GM19397 (cell line): Measurements from ENCODE around the gene HSDL2.

Source experiments
- ATAC-seq: cut with Tn5 transposase; IDR thresholded peaks from one replicate; pipeline ENCODE4 v1.9.1; 2021; ENCODE audit warnings: mild to moderate bottlenecking, moderate library complexity; ENCODE audit not compliant: unreplicated experiment

The HSDL2 gene

DNA sequence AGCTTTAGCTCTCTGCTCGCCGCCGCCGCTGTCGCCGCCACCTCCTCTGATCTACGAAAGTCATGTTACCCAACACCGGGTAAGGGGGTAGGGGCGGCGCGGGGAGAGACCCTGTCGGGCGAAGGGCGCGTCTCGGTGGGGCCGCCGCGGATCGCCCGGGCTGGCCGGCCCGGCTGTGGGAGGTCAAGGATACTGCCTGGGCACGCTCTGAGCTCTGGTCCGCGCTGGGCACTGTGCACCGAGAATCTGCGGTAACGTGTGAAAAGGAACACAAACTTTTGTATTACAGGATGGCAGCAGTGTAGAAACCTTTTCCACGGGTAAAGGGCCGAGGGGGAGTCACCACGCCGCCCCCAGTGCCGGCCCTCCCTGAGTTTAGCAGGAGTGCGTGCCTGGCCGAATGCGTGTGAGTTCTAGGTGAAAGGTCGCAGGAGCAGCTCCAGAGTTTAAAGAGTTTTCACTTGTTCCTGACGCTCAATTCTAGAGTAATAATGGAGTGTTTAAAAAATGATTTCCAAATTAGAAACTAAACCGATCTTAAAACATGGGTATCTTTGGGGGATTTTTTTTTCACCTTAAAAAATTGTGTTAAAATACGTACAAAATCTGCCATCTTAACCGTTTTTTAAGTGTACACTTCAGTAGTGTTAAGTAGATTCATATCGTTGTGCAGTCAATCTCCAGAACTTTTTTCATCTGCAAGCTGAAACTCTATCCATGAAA is at the start of gene HSDL2:
Gene HSDL2, plus strand, starts transcription at position 7 of the 723 bp plus-strand sequence. Its CDS starts 56 bp downstream, at position 63.
- ATAC-seq, result peak; percentile 13

DNA sequence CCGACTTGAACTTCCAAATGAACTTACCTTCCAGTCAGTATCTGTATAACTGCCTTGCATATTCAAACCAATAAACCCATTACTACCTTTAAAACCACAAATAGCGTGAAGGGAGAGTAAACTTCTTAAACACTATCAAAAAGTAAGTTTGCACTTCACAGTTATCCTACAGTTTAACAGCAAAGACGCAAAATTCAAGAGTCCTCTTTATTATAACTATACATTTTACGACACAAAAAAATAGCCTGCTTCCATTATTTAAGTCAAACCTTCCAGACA is 48.3 kb upstream of the HSDL2 start:
- no peak for ATAC-seq

DNA sequence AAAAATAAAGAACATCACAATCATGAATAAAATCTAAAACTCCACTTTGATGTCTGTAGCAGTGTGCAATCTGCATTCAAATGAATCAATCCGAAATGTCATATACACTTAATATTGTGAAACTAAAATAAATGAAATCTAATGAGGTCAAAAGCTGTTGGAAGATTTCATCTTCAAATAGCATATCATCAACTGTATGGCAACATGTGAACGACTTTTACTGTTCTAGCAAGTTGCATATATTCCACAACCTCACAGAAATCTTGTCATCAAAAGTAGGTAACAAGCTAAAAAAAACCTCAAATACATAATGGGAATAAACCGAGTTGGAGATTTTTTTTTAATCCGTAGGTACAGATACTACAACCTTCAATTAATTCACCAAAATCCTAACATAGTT is 47.7 kb upstream of the HSDL2 start:
- ATAC-seq, result no peak

DNA sequence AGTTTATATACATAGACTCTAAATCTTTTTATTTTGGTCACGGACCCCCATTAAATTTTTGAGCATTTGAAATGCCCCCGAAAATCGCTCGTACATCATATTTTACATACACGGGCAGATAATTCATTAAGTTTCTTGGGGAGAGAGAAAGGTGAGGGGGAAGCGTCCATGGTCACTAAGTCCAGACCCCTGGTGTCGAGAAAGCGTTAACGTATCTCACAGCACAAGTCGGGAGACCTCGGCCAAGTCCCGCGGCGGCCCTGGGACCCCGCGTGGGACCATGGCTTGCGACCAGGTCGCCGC is 47.3 kb upstream of the HSDL2 start:
- no peak for ATAC-seq

DNA sequence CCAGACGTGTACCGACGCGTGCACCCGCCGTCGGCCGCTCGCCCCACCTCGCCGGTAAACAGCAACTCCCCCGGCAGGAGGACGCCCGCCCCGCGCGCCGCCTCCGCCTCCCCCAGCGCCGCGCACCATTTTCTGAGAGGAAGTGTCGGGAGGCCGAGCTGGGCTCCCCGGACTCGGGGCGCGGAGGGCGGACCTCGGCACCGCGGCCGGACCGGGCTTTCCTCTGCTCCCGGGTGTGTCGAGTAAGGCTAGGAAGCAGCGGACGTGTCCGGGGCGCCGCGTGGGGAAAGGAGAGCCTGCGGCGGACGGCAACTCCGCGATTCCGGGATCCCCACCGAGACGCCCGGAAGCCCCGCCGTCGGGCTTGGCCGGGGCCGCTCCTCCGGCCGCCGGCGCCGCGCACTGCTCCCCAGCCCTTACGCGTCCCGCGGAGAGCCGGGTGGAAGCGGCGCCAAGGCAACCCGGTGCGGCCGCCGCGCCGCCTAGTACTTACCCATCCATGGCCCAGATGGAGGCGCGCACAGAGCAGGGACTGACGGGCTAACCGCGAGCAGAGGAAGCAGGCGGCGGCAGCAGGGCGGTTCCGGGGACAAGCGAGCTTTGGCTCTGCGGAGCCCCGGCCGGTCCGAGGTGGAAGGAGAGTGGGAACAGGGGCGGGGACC is 46.8 kb upstream of the HSDL2 start, which contains the start of gene PTBP3:
Gene PTBP3, minus strand, starts transcription at position 643 of the 662 bp plus-strand sequence. CDS start 35,754 bp downstream, outside the sequence.
- peak; percentile 55 for ATAC-seq

DNA sequence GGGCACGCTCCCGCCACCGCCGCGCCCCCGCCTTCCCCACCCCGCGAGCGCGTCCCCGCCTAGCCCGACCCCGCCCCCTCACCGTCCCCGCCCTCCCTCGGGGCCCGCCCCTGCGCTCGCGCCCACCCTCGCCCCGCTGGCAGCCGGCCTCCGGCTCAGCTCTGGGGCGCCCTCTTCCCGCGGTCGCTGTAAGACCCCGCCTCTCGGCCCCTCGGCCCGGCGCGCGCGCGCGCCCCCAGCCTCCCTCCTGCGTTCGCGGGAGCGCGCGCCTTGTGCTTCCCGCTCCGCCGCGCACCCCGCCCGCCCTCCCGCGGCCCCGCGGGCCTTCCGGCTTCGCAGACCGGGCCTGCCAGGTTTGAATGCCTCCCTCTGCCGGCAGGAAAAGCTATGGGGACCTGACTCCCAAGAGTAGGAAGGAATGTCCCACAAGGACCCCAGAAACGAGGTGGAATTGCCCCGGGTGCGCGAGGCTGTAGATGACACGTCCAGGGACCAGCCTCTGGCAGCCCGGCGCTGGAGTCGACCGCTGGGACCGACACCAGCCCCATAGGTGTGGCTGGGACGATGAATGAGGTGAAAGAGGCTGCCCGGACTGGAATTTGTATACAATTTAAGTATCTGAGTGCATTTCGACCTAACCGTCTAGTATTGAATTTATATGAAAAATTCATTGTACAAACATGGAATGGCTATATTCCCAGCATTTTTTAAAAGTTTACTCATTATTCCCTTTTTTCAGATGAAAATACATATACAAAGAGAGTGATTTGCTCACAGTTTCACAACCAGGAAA is 46.1 kb upstream of the HSDL2 start:
- peak; percentile 83 for ATAC-seq

DNA sequence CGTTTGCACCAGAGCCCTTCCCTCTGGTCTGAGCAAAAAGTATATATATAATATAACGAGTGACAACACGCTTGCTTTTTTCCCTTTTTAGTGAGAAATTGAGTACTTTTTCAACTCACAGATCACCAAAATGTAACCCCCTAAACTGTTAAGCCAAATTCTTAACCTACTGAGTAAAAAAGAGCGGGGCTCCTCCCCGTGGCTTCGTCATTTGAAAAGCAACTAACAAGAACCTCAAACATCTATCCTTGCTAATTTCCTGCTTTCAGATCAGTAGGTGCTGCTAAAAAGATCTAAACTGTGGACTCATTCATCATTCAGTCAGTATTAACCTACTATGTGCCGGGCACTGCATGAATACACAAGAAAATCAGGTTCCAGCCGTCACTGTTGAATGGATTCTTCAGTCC is 45.5 kb upstream of the HSDL2 start:
- ATAC-seq, result no peak

DNA sequence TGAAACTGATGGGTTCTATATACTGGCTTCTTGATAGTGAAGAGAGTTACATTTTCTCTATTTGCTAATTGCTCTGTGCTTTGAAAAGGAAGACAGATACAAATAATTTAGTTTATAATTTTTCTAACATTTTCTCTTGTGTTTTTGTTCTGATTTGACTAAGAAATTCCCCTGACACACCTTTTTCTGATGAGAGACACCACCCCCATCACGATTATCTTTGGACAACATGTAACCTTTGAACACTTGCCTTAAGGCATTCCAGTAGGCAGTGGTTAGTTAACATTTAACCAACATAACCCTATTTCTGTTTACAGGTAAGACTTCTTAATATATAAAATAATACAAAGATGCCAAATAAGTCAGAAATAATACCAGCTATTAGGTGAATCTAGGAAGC is 42.4 kb upstream of the HSDL2 start:
- ATAC-seq, result no peak

DNA sequence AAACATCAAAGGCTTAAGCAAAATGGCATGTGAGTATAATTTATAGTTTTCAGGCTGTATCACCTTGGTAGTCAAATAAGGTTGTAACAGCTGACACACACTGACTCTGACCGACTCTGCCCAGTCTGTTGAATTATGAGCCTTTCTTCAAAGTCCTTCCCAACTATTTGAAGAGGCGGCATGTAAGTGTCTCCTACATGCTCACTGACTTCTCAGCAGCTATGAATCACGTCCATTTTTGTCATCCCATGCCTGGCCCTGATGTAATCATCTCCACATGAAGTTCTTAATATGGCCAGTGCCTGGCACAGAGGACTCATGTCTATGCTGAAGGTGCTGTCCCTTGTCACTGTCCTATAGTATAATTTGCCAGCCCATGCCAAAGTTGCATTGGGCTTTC is 41.3 kb upstream of the HSDL2 start:
- no peak for ATAC-seq

DNA sequence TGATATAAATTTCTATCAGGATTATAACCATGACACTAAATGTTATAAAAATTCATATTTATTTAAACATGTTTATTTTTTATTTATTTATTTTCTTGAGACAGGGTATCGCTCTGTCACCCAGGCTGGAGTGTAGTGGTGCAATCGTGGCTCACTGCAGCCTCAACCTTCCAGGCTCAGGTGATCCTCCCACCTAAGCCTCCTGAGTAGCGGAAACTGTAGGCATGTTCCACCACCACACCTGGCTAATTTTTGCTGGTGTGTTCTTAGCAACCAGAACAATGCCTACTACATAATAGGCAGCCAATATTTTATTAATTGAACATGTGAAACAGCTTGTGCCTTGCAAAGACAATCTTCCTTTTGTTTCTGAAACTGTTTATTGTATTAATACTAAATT is 40.0 kb upstream of the HSDL2 start:
- no peak for ATAC-seq

DNA sequence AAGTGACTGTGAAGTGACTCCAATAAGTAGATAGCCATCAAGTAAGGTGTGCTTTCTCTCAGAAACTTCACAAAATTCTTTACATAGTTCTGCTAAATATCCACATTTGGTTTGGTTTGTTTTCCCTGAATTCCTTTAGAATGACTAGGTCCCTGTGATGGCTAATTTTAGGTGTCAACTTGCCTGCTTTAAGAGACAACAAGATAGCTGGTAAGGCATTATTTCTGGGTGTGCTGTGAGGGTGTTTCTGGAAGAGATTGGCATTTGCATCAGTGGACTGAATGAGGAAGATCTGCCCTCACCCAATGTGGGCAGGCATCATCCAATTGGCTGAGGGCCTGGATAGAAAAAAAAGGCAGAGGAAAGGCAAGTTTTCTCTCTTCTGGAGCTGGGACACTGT is 38.2 kb upstream of the HSDL2 start:
- ATAC-seq, result no peak

DNA sequence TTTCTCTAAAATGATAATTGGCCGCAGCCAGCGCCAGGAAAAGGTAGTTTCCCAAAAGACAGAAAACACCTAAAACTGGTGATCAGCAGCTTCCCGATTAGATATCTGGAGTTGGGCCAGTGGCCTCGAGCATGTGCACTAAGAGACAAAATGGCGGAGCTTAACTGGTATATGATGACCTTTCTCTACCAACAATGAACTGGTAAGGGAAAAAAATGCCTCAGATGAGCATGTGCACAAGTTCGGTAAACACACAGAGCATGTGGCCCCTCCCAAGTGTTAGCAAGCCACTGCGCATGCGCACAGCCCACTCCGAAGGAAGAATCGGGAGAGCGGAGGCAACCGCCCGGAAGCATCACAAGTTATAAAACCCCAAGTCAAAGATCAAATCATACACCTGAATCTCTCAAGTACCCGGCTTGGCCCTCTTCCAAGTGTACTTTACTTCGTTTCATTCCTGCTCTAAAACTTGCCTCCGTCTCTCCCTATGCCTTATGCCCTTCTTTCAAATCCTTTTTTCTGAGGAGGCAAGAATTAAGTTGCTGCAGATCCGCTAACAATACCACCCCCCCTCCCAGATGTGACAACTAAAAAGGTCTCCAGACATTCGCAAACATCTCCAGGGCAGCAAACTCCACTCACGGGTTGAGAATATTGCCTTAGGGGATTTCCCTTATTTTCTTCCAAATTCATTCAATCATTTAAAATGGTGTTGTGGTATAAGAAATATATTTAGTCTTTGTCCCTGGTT is 31.5 kb upstream of the HSDL2 start:
- no peak for ATAC-seq

DNA sequence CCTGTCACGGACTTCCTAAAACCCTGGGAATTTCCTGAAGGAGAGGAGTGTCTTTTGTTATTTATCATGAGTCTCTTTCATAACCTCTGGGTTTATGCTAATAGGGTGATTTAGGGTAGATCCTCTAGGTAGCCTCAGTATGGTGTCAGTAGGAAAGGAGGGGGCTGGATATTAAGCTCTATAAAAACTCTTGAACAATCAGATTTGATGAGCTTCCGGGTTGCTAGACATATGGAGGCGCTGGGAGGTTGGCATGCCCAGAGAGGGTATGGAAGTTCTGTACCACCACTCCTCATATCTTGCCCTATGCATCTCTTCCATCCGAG is 30.9 kb upstream of the HSDL2 start:
- ATAC-seq, result no peak

DNA sequence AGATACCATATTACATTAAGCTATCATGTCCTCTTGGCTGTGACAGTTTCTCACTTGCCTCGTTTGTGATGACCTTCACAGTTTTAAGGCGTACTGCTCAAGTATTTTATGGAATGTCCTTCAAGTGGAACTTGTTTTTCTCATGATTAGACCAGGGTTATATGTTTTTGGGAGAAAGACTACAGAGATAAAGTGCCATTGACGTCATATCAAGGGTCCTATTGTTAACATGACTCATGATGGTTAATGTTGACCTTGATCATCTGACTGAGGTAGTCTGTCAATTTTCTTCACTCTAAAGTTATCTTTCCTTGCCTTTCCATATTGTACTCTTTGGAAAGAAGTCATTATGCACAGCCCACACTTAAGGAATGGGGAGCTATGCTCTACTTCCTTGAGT is 28.7 kb upstream of the HSDL2 start:
- no peak for ATAC-seq

DNA sequence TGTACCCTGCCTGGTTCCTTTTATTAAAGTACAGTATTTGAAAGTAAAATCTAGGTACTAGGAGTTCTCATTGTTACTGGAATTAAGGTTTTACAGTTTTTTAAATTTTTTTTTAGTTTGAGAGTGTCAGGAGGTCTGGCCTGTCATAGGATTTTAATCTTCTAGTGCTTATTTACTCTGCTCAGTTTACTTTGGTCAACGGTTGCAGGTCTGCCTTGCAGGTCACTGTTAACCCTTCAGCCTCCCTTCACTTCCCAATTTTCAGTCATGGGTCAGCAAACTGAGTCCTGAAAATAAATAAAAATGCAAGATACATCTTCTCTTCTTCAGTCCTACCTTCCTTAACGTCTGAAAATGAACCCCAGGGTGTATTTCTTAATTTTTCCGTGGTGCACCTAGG is 27.7 kb upstream of the HSDL2 start:
- ATAC-seq, result no peak

DNA sequence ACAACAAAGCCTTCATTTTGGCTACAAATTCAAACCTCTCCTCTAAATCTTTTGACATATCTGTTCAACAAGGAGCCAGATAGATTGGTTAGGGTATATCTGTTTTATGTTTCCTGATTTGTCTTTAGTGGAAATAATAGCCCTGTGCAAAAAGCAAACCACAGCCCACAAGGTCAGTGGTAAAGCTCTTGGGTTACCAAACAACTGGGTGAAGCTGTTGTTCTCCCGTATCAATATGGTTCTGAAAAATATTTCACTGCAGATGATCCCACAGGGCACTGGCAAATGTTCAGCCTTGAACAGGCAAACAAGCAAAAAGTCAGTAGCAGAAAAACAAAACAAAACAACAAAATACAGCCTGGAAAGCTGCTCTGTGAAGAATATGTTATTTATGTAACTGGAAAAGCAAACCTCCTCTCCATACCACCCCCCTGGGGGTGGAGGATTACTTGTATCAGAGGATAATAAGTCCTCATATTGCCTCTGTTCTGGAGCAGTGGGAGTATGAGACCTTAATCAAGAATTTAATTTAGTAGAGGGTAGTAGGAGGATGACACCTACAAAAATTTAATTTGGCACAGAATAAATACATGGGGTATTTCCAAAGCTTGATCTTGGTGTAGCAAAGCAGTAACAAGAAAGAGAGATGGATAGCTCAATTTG is 25.7 kb upstream of the HSDL2 start:
- no peak for ATAC-seq

DNA sequence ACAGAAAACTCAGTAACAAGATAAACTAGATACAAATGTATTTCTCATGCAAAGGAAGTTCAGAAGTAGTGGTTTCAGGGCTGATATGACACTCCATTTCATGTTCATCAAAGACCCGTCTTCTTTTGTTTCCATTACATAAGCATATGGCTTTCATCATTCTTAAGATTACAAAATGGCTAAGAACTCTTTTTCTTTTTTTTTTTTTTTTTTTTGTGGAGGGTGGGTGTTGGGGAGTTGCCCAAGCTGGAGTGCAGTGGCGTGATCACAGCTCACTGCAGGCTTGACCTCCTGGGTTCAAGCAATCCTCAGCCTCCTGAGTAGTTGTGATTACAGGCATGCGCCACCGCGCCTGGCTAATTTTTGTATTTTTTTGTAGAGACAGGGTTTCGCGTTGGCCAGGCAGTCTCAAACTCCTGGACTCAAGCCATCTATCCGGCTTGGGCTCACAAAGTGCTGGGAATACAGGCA is 24.4 kb upstream of the HSDL2 start:
- no peak for ATAC-seq

DNA sequence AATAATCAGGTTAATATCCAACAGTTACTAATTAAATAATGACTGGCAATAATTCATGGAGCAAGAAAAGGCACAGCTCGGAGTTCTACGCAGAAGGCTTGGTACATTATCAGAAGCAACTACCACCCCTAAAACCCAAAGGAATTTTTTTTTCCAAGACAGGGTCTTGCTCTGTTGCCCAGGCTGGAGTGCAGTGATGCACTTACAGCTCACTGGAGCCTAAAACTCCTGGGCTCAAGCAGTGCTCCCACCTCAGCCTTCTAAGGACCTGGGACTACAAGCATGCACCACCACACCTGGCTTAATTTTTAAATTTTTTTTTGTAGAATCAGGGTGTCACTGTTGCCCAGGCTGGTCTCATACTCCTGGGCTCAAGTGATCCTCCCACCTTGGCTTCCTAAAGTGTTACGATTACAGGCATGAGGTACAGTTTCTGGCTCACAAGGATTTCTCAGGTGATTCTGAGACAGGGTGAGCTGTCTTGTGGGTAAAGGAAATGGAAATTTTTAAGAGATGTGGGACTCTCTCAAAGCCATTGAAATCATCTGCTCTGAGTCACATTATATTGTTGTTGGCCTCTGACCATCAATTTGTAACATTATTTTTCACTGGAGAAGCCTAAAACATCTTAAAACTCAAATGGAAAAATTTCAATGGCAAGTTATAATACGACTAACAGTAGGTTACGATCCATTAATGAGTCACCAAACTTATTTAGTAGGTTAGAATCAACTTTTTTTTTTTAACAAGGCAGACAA is 19.7 kb upstream of the HSDL2 start:
- no peak for ATAC-seq

DNA sequence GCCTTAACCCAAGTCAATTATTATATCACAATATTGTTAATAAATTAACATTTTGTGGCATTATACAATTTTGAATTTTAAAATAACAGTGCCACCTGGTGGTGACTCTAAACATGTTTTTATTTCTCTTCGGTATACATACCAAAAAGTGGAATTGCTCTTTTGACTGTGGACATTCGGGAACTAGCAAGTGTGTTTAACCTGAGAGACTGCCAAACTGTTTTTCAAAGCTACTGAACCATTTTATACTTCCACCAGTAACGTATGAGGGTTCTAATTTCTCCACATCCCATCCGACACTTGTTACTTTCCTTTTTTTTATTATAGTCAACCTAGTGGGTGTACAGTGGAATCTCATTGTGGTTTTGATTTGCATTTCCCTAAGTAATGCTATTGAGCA is 18.3 kb upstream of the HSDL2 start:
- no peak for ATAC-seq

DNA sequence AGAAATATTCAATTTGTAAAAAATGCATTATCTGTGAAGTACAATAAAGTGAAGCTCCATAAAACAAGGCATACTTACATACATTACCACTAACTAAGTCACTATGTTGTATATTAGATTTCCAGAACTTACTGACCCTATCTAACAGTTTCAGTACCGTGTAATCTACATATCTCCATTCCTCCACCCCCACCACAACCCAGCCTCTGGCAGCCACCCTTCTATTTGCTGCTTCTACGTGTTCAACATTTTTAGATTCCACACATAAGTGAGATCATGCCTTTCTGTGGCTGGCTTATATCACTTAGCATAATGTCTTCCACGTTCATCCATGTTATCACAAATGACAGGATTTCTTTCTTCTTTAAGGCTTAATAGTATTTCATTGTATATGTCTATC is 15.1 kb upstream of the HSDL2 start:
- no peak for ATAC-seq
